HCT116 (cell line): ENCODE results near the gene IFRD2.

Experiments
- EZH2phosphoT487 ChIP-seq: fragments of 200-600 bp; IDR thresholded peaks from 2 replicates; pipeline ENCODE4 v1.6.1; 2018; ENCODE audit warnings: antibody characterized with exemption, borderline replicate concordance
- SP1 ChIP-seq: IDR thresholded peaks from 2 replicates; pipeline ENCODE4 v1.6.1; 2012; ENCODE audit warnings: low read depth
- SRF ChIP-seq: IDR thresholded peaks from 2 replicates; pipeline ENCODE4 v1.6.1; 2012; ENCODE audit warnings: low read depth
- TF ChIP-seq, protein P1 (sequence below): IDR thresholded peaks from 2 replicates; pipeline ENCODE4 v1.6.1; 2012
- TF ChIP-seq, protein P2 (sequence below): IDR thresholded peaks from 2 replicates; pipeline ENCODE4 v1.6.1; 2012; ENCODE audit warnings: low read depth

DNA sequence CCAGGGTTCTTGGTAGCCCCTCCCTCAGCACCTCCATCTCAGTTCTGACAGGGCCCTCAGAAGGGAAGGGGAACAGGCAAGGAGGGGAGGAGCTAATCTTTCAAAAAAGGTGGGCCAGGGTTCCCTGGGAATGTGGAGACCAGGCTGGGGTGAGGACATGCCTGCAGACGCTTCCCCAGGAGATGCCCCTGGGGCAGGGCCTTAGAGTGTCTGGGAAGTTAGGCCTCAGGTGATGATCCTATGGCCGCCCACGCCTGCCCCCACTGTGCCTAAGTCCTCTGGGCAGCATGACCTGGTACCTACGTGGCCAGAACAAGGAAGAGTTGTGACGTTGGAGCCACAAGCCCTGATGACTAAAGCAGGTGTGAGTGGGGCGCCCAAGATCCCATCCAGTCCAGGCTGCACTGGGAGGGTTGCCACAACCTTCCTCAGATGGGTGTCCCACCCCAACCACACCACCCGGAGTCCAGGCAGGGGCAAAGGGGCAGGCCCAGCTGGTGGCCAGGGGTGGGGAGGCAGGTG lies 27.2 kb downstream of the IFRD2 start:
- TF ChIP-seq SRF = no peak
- TF ChIP-seq SP1 = no peak
- TF ChIP-seq, protein P1, sequence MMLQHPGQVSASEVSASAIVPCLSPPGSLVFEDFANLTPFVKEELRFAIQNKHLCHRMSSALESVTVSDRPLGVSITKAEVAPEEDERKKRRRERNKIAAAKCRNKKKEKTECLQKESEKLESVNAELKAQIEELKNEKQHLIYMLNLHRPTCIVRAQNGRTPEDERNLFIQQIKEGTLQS = no peak
- TF ChIP-seq EZH2phosphoT487 = no peak
- TF ChIP-seq, protein P2, sequence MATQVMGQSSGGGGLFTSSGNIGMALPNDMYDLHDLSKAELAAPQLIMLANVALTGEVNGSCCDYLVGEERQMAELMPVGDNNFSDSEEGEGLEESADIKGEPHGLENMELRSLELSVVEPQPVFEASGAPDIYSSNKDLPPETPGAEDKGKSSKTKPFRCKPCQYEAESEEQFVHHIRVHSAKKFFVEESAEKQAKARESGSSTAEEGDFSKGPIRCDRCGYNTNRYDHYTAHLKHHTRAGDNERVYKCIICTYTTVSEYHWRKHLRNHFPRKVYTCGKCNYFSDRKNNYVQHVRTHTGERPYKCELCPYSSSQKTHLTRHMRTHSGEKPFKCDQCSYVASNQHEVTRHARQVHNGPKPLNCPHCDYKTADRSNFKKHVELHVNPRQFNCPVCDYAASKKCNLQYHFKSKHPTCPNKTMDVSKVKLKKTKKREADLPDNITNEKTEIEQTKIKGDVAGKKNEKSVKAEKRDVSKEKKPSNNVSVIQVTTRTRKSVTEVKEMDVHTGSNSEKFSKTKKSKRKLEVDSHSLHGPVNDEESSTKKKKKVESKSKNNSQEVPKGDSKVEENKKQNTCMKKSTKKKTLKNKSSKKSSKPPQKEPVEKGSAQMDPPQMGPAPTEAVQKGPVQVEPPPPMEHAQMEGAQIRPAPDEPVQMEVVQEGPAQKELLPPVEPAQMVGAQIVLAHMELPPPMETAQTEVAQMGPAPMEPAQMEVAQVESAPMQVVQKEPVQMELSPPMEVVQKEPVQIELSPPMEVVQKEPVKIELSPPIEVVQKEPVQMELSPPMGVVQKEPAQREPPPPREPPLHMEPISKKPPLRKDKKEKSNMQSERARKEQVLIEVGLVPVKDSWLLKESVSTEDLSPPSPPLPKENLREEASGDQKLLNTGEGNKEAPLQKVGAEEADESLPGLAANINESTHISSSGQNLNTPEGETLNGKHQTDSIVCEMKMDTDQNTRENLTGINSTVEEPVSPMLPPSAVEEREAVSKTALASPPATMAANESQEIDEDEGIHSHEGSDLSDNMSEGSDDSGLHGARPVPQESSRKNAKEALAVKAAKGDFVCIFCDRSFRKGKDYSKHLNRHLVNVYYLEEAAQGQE = no peak
